ENCODE measurements around the gene SLC9A6. TPM values are rescaled to one million over a fixed set of nuclear protein-coding genes. Genes with fewer than 3 reads are reported as not detected.

SLC9A6 gene
- total and polyA plus RNA-seq, 9 of the 15 experiments (the other 6 are each of a cell fraction or from before 2014, with no cell fraction given) = 3.7 to 13.9 (median 9.9) TPM

DNA sequence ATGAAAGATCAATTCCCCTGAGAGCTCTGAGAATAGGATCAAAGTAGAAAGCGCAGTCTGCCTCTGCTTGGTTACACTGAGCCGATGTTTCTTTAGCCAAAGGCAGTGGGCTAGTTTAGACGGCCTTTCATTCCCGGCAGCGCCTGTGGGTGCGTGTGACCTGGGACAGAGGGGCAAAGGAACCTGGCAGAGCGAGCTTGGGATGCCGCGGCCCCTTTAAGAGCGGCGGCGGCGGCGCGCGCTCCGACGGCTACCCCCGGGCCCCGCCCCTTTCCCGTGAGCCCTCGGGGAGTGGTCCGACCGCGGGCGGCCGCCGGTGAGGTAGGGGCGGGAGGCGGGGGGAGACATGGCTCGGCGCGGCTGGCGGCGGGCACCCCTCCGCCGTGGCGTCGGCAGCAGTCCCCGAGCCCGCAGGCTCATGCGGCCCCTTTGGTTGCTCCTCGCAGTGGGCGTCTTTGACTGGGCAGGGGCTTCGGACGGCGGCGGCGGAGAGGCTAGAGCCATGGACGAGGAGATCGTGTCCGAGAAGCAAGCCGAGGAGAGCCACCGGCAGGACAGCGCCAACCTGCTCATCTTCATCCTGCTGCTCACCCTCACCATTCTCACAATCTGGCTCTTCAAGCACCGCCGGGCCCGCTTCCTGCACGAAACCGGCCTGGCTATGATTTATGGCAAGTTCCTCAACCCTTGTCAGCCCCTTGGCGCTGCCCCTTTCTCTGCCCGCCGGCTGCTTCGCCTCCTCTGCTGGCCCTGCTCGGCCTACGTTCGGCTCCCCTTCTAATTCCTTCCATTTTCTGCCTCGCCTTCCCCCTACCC is at the start of gene SLC9A6 (continued):
- TF ChIP-seq, protein P1, sequence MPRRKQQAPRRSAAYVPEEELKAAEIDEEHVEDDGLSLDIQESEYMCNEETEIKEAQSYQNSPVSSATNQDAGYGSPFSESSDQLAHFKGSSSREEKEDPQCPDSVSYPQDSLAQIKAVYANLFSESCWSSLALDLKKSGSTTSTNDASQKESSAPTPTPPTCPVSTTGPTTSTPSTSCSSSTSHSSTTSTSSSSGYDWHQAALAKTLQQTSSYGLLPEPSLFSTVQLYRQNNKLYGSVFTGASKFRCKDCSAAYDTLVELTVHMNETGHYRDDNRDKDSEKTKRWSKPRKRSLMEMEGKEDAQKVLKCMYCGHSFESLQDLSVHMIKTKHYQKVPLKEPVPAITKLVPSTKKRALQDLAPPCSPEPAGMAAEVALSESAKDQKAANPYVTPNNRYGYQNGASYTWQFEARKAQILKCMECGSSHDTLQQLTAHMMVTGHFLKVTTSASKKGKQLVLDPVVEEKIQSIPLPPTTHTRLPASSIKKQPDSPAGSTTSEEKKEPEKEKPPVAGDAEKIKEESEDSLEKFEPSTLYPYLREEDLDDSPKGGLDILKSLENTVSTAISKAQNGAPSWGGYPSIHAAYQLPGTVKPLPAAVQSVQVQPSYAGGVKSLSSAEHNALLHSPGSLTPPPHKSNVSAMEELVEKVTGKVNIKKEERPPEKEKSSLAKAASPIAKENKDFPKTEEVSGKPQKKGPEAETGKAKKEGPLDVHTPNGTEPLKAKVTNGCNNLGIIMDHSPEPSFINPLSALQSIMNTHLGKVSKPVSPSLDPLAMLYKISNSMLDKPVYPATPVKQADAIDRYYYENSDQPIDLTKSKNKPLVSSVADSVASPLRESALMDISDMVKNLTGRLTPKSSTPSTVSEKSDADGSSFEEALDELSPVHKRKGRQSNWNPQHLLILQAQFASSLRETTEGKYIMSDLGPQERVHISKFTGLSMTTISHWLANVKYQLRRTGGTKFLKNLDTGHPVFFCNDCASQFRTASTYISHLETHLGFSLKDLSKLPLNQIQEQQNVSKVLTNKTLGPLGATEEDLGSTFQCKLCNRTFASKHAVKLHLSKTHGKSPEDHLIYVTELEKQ (CRISPR knock-in tag; IDR thresholded peaks at IDR 0.05) = no peak
- no peak for TF ChIP-seq MIER1 (IDR thresholded peaks at IDR 0.05; ENCODE audit: low read depth)
- no peak for TF ChIP-seq FOSL1 (tag; conservative IDR thresholded peaks at IDR 0.05)
- TF ChIP-seq, protein P2, sequence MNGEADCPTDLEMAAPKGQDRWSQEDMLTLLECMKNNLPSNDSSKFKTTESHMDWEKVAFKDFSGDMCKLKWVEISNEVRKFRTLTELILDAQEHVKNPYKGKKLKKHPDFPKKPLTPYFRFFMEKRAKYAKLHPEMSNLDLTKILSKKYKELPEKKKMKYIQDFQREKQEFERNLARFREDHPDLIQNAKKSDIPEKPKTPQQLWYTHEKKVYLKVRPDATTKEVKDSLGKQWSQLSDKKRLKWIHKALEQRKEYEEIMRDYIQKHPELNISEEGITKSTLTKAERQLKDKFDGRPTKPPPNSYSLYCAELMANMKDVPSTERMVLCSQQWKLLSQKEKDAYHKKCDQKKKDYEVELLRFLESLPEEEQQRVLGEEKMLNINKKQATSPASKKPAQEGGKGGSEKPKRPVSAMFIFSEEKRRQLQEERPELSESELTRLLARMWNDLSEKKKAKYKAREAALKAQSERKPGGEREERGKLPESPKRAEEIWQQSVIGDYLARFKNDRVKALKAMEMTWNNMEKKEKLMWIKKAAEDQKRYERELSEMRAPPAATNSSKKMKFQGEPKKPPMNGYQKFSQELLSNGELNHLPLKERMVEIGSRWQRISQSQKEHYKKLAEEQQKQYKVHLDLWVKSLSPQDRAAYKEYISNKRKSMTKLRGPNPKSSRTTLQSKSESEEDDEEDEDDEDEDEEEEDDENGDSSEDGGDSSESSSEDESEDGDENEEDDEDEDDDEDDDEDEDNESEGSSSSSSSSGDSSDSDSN (IDR thresholded peaks at IDR 0.05; ENCODE audit: borderline replicate concordance in 1 of 2, low read depth in 2 of 2, low read length in 2 of 2) = no peak
- TF ChIP-seq, protein P3, sequence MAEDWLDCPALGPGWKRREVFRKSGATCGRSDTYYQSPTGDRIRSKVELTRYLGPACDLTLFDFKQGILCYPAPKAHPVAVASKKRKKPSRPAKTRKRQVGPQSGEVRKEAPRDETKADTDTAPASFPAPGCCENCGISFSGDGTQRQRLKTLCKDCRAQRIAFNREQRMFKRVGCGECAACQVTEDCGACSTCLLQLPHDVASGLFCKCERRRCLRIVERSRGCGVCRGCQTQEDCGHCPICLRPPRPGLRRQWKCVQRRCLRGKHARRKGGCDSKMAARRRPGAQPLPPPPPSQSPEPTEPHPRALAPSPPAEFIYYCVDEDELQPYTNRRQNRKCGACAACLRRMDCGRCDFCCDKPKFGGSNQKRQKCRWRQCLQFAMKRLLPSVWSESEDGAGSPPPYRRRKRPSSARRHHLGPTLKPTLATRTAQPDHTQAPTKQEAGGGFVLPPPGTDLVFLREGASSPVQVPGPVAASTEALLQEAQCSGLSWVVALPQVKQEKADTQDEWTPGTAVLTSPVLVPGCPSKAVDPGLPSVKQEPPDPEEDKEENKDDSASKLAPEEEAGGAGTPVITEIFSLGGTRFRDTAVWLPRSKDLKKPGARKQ (CRISPR knock-in tag; IDR thresholded peaks at IDR 0.05) = no peak
- TF ChIP-seq SIN3B (IDR thresholded peaks at IDR 0.05; ENCODE audit: low read depth) = no peak
- no peak for TF ChIP-seq HMGN3 (IDR thresholded peaks at IDR 0.05; ENCODE audit: borderline replicate concordance, extremely low read depth, insufficient read length, low read depth, low read length)
- TF ChIP-seq ZFPM2 (CRISPR knock-in tag; IDR thresholded peaks at IDR 0.05) = no peak
- TF ChIP-seq ARNT (IDR thresholded peaks at IDR 0.05) = no peak
- no peak for TF ChIP-seq ZNF717 (CRISPR knock-in tag; IDR thresholded peaks at IDR 0.05)
- TF ChIP-seq, protein P4, sequence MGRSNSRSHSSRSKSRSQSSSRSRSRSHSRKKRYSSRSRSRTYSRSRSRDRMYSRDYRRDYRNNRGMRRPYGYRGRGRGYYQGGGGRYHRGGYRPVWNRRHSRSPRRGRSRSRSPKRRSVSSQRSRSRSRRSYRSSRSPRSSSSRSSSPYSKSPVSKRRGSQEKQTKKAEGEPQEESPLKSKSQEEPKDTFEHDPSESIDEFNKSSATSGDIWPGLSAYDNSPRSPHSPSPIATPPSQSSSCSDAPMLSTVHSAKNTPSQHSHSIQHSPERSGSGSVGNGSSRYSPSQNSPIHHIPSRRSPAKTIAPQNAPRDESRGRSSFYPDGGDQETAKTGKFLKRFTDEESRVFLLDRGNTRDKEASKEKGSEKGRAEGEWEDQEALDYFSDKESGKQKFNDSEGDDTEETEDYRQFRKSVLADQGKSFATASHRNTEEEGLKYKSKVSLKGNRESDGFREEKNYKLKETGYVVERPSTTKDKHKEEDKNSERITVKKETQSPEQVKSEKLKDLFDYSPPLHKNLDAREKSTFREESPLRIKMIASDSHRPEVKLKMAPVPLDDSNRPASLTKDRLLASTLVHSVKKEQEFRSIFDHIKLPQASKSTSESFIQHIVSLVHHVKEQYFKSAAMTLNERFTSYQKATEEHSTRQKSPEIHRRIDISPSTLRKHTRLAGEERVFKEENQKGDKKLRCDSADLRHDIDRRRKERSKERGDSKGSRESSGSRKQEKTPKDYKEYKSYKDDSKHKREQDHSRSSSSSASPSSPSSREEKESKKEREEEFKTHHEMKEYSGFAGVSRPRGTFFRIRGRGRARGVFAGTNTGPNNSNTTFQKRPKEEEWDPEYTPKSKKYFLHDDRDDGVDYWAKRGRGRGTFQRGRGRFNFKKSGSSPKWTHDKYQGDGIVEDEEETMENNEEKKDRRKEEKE (IDR thresholded peaks at IDR 0.05; ENCODE audit: borderline replicate concordance in 1 of 2, control insufficient read depth in 1 of 2, low read depth in 2 of 2, low read length in 1 of 2) = no peak
- no peak for TF ChIP-seq SRSF1 (IDR thresholded peaks at IDR 0.05; ENCODE audit: low read depth, low read length)

Data from K562 (cell line).